Measurements from ENCODE around the gene USP34.
"Not testable (repeated sequence)": the region's sequence is repeated elsewhere in the genome, so short reads cannot be mapped to it uniquely, and the experiment has no call there.

USP34 gene

GRCh38 chr2:61162721-61163120 lies 308.2 kb downstream of the USP34 start:
- no peak for DNase-seq (ENCODE audit: low read depth in 3 of 3, low spot score in 1 of 3)

- DNase-seq (ENCODE audit: low read depth in 3 of 3, low spot score in 1 of 3): no peak
Measured at GRCh38 chr2:61161888-61162287, 309.0 kb downstream of the USP34 start, which contains the start of gene C2orf74. C2orf74 (plus strand) TSS chr2:61162188; CDS start chr2:61162515, 327 bp downstream.

DNA sequence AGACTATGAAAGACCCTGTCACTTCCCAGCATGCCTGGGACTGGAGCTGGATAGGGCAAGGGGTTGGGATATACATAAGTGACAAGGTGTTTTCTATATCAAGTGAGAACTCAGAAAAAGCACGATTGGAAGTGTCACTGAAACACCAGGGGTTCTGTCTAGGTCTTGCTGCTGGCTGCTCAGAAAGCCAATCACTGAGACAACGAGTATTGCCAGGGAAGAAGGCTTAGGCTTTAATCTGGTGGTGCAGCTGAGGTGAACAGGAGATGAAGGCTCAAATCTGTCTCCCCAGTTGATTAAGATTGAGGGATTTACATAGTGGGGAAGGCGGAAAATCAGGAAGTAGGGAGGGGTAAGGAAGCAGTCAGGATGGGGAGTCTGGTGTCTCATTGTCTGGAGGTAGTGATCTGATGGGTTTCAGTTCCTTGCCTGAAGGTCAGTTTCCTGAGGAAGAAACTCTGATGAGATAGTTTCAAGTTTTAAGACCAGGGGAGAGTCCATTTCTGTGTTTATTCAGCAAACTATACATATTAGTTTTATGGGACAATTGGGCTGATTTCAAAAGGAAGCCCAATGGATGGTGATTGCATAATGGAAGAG lies 312.4 kb downstream of the USP34 start:
- DNase-seq (ENCODE audit: low read depth in 3 of 3, low spot score in 1 of 3): no peak

GRCh38 chr2:61157371-61158003 lies 313.4 kb downstream of the USP34 start:
- DNase-seq (ENCODE audit: low read depth in 3 of 3, low spot score in 1 of 3): no peak

DNA sequence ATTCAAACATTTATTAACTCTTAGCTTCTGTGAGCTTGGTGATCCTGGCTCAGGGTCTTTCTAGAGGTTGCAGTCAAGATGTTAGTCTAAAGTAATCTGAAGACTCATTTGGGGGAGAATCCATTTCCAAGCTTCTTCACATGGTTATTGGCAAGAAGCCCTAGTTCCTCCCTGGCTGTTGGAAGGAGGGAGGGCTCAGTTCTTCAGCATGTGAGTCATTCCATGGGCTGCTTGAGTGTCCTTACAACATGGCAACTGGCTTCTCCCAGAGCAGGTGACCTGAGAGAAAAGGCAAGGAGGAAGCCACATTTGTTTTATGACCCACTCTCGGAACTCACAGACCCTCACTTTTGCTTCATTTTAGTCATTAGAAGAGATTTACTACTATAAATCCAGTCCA lies 319.5 kb downstream of the USP34 start:
- no peak for DNase-seq (ENCODE audit: low read depth in 3 of 3, low spot score in 1 of 3)

DNA sequence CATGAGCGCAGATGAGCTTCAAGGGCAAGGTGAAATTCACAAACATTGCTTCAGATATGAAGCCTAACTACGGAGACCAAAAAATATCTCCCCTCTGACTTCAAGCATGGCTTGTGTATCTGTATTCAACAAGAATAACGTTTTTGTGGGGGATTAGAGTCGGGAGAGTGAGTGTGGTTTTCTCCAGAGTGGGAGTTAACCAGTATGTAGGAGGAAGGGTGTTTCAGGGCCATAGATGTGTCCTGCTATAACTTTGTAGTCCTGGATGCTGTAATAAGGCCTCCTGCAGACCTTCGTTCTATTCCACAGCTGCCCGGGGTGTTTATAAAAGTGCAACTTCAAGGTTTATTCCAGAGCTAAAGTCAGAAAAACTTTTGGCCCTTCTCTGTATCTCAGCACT lies 321.8 kb downstream of the USP34 start:
- DNase-seq (ENCODE audit: low read depth in 3 of 3, low spot score in 1 of 3): no peak

GRCh38 chr2:61148091-61148490 lies 322.8 kb downstream of the USP34 start:
- DNase-seq (ENCODE audit: low read depth in 3 of 3, low spot score in 1 of 3): not testable (repeated sequence)

GRCh38 chr2:61145990-61146389 lies 324.9 kb downstream of the USP34 start:
- DNase-seq (ENCODE audit: low read depth in 3 of 3, low spot score in 1 of 3): no peak

DNA sequence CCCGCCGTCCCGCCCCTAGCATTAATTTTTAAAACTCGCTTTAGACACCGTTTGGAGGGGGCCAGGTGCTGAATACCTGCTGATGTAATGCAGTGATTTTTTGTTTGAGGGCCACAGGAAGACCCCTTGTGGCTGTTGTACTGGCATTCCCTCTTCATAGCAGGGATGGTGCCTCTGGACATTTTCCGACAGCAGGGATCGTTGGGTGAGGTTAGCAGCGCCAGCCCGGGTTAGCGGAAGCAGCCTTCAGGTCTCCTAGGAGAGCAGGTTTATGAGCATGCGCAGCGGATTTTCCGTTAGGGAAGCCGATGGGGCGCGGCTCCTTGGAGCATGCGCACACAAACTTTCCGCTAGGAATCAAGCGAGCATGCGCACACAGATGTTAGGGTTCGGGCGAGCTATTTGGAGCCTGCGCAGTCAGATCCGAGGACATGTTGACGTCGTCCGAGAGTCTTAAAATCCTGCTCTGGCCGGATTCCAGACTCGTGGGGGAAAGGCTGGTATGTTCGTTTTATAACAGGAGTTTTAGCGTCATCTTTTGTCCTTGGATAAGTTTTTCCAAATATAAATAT lies 326.1 kb downstream of the USP34 start:
- peak; percentile 82 to 88 (median 88) for DNase-seq (ENCODE audit: low read depth in 3 of 3, low spot score in 1 of 3)

GRCh38 chr2:61141151-61141550 lies 329.7 kb downstream of the USP34 start:
- no peak for DNase-seq (ENCODE audit: low read depth in 3 of 3, low spot score in 1 of 3)

DNA sequence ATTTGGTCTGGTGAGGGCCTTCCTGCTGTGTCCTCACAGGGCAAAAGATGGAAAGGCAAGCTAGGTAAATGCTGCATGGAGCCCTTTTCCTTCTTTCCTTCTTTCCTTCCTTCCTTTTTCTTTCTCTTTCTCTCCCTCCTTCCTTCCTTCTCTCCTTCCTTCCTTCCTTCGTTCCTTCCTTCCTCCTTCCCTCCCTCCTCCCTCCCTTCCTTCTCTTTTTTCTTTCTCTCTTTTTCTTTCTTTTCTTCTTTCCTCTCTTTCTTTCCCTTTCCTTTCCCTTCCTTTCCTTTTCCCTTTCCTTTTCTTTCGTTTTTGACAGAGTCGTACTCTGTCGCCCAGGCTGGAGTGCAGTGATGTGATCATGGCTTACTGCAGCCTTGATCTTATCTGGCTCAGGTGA lies 332.0 kb downstream of the USP34 start:
- no peak for DNase-seq (ENCODE audit: low read depth in 3 of 3, low spot score in 1 of 3)

All from stimulated activated CD4-positive, alpha-beta T cell treated with anti-CD3 and anti-CD28 coated beads, TNF-alpha, amount 100 ng/mL, for 1 hour (primary cell).